OCI-M2 (cell line): ENCODE data around the gene CENPM.

Experiments used
- DNase-seq: peaks from one replicate; lab custom pipeline; 2025; ENCODE audit not compliant: unreplicated experiment; lab: John Stamatoyannopoulos, UW

Gene CENPM

DNA sequence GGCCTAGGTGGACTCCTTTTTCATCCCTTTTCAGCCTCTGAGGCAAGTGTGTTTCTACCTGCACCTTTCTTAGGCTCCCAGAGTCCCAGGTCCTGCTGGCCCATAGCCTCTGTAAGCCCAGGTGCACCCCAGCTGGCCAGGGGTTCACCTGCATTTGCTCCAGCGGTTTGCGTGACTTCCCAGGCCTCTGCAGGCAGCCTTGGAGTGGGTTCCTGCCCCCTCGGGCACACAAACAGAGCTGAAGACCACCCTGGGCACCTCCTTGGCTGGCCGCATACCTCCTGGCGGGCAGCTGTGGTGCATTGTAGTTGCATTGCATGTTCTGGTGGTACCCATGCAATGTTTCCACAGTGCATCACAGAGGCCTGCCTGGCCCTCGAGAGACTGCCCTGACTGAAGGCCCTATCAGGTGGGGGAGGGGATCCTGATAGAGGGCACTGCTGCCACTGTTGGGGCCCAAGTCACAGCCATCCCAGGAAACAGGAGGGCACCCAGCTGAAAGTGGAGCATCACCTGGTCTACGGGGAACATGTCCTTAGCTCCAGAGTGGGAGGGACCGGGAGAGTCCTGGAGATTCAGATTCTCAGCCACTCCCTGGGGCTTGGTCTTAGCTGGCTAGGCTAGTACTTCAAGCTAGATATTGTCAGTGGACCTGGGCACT lies 46.2 kb downstream of the CENPM start:
- DNase-seq, result no peak

DNA sequence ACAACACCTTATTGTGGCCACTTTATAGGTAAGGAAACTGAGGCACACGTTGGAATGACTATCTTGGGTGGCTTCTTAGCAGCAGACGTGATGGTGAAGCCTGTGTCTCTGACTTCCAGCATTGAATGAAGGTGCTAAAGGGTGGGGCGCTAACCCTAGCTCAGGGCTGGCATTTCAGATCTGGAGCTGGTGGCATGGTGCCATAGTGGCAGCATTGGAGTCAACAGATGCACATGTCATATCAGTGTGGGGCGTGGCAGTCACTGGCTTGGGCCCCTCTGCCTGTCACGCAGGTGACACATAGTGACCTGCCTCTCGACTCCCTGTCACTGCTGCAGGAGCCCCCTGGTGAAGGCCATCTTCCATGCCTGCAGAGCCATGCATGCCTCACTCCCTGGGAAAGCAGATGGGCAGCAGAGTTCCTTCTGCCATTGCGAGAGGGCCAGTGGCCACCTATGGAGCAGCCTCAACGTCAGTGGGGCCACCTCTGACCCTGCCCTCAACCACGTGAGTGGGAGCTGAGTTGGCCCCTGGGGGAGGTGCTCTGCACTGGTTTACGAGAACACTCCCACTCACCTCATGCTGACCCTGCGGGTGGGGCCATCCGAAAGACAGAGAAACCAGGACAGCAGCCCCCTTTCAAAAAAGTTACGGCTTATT lies 46.8 kb downstream of the CENPM start:
- no peak for DNase-seq

DNA sequence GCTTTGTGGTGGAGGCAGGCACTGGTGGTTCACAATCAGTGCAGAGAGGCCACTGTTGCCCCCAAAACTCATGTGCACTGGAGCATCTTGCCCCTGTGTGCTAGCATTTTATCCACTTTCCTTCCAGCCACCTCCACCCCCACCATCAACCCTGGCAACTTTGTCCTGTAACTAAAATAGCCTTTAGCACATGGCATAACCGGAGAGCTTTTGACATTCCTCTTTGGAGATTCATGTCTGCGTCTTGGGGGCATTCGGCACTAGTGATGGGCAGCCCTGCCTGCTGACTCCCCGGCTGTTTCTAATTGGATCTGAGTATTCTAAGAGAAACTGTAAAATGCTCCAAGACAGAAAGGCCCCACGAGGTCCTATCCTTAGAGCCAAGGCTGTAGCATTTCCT lies 47.8 kb downstream of the CENPM start:
- no peak for DNase-seq

DNA sequence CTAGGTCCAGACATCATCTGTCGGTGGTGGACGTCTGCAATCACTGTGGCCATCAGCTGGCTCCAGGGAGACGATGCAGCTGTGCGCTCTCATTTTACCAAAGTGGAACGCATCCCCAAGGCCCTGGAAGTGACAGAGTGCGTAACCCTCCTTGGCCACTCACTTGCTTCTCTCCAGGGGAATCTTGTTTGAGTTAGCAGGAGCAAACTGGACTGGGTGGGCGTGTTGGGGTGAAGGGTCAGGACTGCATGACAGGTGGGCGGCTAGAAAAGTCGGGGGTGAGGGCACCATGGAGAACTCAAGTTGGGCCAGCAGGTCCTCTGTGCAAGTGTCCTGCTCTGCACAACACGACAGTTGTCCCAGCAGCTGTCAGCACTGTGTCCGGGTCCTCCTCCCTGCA lies 48.3 kb downstream of the CENPM start:
- no peak for DNase-seq

- no peak for DNase-seq
Observed at GRCh38 chr22:41893591-41894375, 53.2 kb downstream of the CENPM start.

- no peak for DNase-seq
Observed at GRCh38 chr22:41892721-41893120, 54.2 kb downstream of the CENPM start.

GRCh38 chr22:41891407-41891806 lies 55.5 kb downstream of the CENPM start:
- DNase-seq, result no peak
